KMS-11 (cell line): ENCODE data around the gene SND1.

Experiments used
- H2AFZ ChIP-seq: fragments of 200-600 bp; sonication (generic); 2 replicates; pipeline ENCODE4 v1.6.1; 2016; ENCODE audit warnings: antibody characterized with exemption, mixed run types, low read depth
- H3K27ac ChIP-seq: fragments of 200-600 bp; sonication (generic); 2 replicates; pipeline ENCODE4 v1.6.1; 2016; ENCODE audit warnings: mild to moderate bottlenecking, mixed run types
- H3K27me3 ChIP-seq: fragments of 200-600 bp; sonication (generic); 2 replicates; pipeline ENCODE4 v1.6.1; 2017; ENCODE audit warnings: mild to moderate bottlenecking, low read depth, mixed run types, moderate library complexity; ENCODE audit not compliant: insufficient read depth
- H3K36me3 ChIP-seq: fragments of 200-600 bp; sonication (generic); 2 replicates; pipeline ENCODE4 v1.6.1; 2017; ENCODE audit warnings: mild to moderate bottlenecking, mixed run types; ENCODE audit not compliant: insufficient read depth
- H3K4me1 ChIP-seq: fragments of 200-600 bp; sonication (generic); 2 replicates; pipeline ENCODE4 v1.6.1; 2016; ENCODE audit warnings: mild to moderate bottlenecking, low read depth, mixed run types; ENCODE audit not compliant: poor library complexity, severe bottlenecking
- H3K4me2 ChIP-seq: fragments of 200-600 bp; sonication (generic); 2 replicates; pipeline ENCODE4 v1.7.0; 2016; ENCODE audit warnings: mild to moderate bottlenecking, mixed run types
- H3K4me3 ChIP-seq: fragments of 200-600 bp; sonication (generic); IDR thresholded peaks from 2 replicates; pipeline ENCODE4 v1.6.1; 2017; ENCODE audit warnings: low read depth, low read length, mixed read lengths; ENCODE audit not compliant: insufficient read depth
- H3K79me2 ChIP-seq: fragments of 200-600 bp; sonication (generic); 2 replicates; pipeline ENCODE4 v1.6.1; 2016; ENCODE audit warnings: low read depth, mixed run types; ENCODE audit not compliant: insufficient read depth
- H3K9ac ChIP-seq: fragments of 200-600 bp; sonication (generic); 2 replicates; pipeline ENCODE4 v1.6.1; 2016; ENCODE audit warnings: mild to moderate bottlenecking, mixed run types
- H4K20me1 ChIP-seq: fragments of 200-600 bp; sonication (generic); 2 replicates; pipeline ENCODE4 v1.6.1; 2016; ENCODE audit warnings: mild to moderate bottlenecking, mixed run types; ENCODE audit not compliant: insufficient read depth
- TF ChIP-seq, protein P1 (sequence below): fragments of 200-600 bp; sonication (generic); conservative IDR thresholded peaks from 2 replicates; pipeline ENCODE4 v1.6.1; 2017; ENCODE audit warnings: low read depth, mild to moderate bottlenecking, antibody characterized with exemption, low read length, moderate library complexity, mixed read lengths

Gene SND1

DNA sequence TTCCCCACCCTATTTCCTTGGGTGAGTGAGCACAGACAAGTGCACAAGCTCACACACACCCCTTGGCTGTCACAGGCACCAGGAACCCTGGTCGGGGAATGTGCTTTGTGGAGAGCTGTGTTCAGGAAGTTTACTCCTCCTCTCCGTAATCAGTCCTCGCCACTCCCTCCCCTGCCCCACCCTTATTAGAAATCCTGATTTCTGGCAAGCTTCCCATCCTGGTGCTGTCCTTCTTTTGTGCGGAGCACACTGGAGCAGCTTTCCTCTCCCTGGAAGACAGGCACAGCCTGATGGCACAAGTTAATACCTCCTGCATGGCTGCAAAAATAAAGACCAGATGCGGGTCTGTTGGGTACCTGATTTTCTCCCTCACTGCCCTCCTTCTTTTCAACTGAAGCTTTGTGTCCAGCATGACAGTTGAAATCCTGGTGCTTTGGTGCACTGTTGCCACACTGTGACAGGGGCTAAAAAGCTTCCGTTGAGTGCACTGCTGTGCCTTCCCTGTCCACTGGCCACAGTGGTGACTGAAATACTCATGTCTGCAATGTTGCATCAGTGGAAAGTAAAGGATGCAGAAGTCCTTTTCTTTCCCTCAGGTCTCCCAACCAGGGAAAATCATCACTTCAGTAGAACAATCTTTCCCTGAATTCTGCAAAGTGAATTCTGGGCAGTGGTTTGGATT lies 324.2 kb downstream of the SND1 start:
- Histone ChIP-seq H2AFZ (no peak overlapping the region), H3K9ac (no peak overlapping the region), H3K4me3 (no peak overlapping the region), H3K79me2 (no peaks in the 10 kb centered on the region), H4K20me1 (no peaks in the 10 kb centered on the region), H3K4me2 (no peak overlapping the region), H3K27me3 (no peaks in the 10 kb centered on the region), H3K27ac (no peak overlapping the region), H3K4me1 (no peaks in the 10 kb centered on the region), H3K36me3 (peaks cover 9% of the 10 kb centered on the region; the same call in 1 of the 2 replicates)
- TF ChIP-seq, protein P1, sequence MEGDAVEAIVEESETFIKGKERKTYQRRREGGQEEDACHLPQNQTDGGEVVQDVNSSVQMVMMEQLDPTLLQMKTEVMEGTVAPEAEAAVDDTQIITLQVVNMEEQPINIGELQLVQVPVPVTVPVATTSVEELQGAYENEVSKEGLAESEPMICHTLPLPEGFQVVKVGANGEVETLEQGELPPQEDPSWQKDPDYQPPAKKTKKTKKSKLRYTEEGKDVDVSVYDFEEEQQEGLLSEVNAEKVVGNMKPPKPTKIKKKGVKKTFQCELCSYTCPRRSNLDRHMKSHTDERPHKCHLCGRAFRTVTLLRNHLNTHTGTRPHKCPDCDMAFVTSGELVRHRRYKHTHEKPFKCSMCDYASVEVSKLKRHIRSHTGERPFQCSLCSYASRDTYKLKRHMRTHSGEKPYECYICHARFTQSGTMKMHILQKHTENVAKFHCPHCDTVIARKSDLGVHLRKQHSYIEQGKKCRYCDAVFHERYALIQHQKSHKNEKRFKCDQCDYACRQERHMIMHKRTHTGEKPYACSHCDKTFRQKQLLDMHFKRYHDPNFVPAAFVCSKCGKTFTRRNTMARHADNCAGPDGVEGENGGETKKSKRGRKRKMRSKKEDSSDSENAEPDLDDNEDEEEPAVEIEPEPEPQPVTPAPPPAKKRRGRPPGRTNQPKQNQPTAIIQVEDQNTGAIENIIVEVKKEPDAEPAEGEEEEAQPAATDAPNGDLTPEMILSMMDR = no peak

DNA sequence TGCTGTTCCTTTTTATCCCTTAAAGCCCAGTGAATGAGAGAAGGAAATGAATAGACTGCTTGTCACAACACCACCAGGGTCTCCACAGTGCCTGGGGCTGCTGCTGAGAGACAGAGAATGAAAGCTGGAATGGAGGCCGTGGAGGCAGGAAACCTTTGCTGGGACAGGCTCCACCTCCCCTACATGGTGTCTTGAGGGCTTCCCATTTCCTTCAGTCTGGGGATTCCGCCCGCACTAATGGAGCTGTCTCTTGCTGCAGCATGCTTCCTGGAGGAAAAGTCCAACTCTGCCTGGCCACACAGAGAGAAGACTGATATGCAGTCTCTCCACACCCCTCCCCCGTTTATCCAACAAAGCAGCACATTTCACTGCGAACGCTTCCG lies 324.7 kb downstream of the SND1 start:
- TF ChIP-seq, protein P1 = no peak
- H3K4me1 ChIP-seq = no peaks in the 10 kb centered on the region
- no peaks in the 10 kb centered on the region for H3K79me2 ChIP-seq
- H3K4me3 ChIP-seq = no peak overlapping the region
- no peak overlapping the region for H2AFZ ChIP-seq
- H3K9ac ChIP-seq = no peak overlapping the region
- no peak overlapping the region for H3K27ac ChIP-seq
- peaks cover 9% of the 10 kb centered on the region; the same call in 1 of the 2 replicates for H3K36me3 ChIP-seq
- no peaks in the 10 kb centered on the region for H4K20me1 ChIP-seq
- no peak overlapping the region for H3K4me2 ChIP-seq
- no peaks in the 10 kb centered on the region for H3K27me3 ChIP-seq

DNA sequence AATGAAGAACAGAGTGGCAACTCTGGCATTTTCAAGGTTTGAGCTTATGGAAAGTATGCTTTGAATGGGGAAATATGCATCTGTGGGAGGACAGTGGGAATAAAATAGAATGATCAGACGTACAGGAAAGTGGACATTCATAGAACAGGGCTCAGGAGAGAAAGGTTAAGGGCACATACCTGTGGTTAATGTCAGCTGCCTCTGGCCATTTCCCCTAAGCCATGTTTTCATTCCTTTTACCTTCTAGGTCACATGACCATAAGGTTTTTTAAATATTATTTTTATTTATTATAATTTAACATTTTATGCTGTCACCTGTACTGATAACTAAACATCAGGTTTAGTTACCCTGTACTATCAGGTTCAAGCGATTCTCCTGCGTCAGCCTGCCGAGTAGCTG lies 326.4 kb downstream of the SND1 start:
- Histone ChIP-seq H3K9ac (no peak overlapping the region), H3K27ac (no peak overlapping the region), H3K79me2 (no peaks in the 10 kb centered on the region), H4K20me1 (no peaks in the 10 kb centered on the region), H3K4me1 (no peaks in the 10 kb centered on the region), H3K4me3 (no peak overlapping the region), H3K4me2 (no peak overlapping the region), H3K27me3 (no peaks in the 10 kb centered on the region), H3K36me3 (peaks cover 9% of the 10 kb centered on the region; the same call in 1 of the 2 replicates), H2AFZ (no peak overlapping the region)
- TF ChIP-seq, protein P1 = no peak

DNA sequence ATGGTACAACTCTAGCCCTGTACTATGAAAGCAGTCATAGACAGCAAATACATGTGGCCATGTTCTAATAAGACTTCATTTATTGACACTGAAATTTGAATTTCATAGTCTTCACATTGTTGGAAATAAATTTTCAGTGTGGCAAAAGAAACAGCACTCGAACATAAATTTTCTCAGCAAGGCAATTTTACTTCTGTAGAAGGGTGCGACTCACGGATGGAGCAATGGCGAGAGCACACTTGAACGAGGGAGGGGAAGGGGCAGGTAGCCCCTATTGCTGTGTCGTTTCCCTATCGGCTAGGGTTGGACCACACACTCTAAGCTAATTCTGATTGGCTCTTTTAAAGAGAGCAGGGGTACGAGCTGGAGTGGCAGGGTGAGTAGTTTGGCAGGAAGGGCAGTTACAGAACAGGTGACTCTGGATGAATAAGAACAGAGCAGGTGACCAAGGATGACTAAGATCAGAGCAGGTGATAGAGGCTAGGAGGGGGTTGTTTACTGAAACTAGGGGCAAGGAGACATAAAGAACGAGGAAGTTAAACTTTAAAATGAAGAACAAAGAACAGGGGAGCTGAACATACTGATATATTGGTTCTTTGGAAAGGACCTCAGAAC lies 327.2 kb downstream of the SND1 start:
- H3K4me3 ChIP-seq = no peak overlapping the region
- TF ChIP-seq, protein P1 = no peak

More for the DNA sequence above, 327.2 kb downstream of the SND1 start:
- H3K4me1 ChIP-seq = no peaks in the 10 kb centered on the region
- no peak overlapping the region for H3K27ac ChIP-seq
- H3K9ac ChIP-seq = no peak overlapping the region
- H3K79me2 ChIP-seq = no peaks in the 10 kb centered on the region
- peaks cover 9% of the 10 kb centered on the region; the same call in 1 of the 2 replicates for H3K36me3 ChIP-seq
- no peak overlapping the region for H2AFZ ChIP-seq
- no peaks in the 10 kb centered on the region for H4K20me1 ChIP-seq
- H3K27me3 ChIP-seq = no peaks in the 10 kb centered on the region
- no peak overlapping the region for H3K4me2 ChIP-seq
